Epidermal melanocyte (primary cell): ENCODE data around the gene FAM187B.
"Not testable (repeated sequence)": the region's sequence is repeated elsewhere in the genome, so short reads cannot be mapped to it uniquely, and the experiment has no call there.

Experiments used
- DNase-seq: peaks from one replicate; pipeline ENCODE4 v3.0.0; 2011; ENCODE audit warnings: low spot score; ENCODE audit not compliant: insufficient read length

Gene FAM187B

DNA sequence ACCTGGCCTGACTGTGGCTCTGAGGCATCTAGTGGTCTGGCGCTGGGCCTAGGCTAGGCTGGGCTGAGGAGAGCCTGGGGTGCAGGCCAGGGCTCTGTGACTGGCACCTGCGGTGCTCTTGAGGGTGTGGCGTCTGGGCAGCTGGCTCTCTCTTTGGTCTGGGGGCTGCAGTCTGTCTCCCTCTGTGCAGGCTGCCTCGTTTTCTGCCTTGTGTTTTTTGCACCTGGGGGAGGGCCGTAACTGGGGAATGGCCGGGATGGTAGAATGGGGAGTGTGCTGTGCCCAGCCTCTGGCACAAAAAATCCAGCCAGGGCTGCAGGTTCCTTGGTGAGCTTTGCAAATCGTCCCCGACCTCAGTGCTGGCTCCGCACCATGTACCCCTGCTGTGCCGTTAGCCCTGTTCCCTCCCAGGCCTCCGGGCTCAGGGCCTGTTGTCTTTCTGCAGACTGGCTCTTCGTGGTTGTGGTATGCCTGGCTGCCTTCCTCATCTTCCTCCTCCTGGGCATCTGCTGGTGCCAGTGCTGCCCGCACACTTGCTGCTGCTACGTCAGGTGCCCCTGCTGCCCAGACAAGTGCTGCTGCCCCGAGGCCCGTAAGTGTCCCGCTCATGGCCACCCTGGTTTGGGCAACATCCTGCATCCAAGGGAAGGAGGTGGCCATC lies 33.7 kb upstream of the FAM187B start:
- DNase-seq: no peak

DNA sequence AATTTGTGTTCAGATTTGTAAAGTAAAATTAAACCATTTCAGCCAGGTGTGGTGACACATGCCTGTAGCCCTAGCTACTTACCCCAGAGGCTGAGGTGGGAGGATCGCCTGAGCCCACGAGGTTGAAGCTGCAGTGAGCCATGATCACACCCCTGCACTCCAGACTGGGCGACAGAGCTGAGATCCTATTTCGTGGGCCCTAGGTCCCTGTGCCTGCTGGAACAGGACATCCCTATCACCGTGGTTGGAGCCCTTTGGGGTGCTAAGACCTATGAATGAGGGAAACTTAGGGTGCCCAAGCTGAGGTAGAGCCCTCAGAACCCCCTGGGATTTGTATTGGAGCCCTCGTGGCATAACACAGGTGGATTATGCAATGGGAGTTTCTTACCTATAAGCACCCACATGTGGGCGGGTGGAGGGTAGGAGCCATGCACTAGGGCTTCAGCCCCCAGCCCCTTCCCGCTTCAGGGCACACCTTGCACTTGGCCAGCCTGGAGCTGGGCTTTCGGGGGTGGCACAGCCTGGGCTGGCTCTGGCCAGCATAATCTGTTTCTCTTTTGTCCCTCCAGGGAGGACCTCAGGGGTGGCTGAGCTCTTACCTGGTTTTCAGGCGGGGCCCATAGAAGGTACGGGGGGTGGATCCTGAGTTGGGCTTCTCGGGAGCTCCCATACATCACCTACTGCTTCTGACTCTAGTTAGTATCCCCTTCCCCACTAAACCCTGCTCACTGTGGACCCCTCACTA lies 33.0 kb upstream of the FAM187B start:
- DNase-seq: no peak

DNA sequence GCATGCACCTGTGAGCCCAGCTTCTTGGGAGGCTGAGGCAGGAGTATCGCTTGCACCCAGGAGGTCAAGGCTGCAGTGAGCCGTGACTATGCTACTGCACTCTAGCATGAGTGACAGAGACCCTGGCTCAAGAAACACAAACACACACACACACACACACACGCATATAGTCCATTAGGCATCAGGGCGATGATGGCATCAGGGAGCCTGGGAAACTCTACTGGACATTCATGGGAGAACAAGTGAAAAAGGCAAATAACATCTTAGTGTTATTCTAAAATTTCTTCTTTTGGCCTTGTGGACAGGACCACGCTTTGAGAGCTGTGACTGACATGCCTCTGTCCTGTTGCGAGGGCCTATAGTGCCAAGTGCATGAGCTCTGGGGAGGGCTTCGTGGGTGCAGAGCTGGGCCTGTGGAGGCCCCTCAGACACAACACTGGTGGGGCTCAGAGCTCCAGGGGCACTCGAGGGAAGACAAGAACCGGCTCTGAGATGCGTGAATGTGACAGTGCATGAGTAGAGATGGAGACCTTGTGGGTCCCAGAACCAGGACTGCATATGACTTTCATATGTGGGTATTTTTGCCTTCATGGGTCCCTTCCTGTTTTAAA lies 32.3 kb upstream of the FAM187B start:
- DNase-seq: no peak

DNA sequence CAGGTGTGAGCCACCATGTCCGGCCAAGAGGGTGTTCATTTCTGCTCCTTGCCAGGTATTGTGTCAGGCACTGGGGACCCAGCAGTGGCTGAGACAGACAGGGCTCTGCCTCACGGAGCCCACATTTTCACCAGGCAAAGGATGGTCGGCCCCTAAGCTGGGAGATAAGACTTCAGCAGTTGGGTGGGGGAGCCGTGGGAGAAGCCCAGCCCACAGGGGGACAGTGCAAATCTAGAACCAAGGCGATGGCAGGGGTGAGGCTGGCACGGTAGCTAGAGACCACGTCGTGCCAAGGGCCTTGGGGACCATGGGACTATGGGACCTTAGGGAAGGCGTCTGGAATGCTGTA lies 28.5 kb upstream of the FAM187B start:
- DNase-seq: no peak

DNA sequence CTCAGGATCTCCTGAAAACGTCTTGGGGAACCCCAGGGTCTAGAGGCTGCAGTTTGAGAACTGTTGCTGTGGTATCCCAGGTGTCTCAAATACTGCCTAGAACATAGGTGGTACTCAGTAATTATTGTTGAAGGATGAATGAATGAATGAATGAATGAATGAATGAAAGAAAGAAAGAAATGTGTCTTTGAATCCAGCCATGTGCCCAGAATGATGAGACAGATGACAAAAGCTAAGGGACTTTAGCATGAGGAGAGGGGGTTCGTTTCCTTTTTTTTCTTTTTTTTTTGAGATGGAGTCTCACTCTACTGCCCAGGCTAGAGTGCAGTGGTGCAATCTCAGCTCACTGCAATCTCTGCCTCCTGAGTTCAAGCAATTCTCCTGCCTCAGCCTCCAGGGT lies 28.0 kb upstream of the FAM187B start:
- no peak for DNase-seq

DNA sequence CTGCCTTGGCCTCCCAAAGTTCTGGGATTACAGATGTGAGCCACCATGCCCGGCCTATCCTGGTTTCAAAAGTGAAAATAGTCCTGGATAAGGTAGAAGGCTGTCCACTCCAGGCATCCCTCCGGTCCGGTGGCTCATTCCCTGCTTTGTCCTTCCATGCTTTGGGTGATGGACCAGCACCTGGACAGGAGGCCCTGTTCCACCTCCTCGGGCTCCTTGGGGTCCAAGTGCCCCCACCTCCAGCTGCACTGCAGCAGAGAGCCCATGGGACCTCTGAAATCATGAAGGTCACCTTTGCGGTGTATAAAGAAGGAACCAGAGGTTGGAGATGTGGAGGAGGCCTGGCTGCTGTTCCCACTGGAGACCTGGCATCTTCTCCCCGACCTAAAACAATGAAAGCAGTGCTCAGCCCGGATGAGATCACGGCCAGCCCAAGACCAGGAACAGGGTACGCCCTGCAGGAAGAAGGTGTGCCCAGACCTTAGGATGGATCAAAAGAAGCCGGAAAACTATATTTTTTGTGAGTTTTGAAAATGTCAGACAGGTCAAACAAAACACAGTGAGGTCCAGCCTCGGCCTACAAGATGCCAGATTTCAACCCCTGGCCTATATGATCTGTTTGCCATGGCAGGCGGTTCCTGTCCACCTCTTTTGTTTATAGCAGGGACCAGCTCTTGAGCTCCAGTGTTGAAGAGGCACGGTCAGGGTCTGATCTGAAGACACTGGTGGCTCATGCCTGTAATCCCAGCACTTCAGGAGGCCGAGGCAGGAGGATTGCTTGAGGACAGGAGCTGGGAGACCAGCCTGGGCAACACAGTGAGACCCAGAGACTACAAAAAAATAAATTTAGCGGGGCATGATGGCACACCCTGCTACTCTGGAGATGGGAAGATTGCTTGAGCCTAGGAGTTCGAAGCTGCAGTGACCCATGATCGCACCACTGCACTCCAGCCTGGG lies 26.1 kb upstream of the FAM187B start:
- DNase-seq: no peak

DNA sequence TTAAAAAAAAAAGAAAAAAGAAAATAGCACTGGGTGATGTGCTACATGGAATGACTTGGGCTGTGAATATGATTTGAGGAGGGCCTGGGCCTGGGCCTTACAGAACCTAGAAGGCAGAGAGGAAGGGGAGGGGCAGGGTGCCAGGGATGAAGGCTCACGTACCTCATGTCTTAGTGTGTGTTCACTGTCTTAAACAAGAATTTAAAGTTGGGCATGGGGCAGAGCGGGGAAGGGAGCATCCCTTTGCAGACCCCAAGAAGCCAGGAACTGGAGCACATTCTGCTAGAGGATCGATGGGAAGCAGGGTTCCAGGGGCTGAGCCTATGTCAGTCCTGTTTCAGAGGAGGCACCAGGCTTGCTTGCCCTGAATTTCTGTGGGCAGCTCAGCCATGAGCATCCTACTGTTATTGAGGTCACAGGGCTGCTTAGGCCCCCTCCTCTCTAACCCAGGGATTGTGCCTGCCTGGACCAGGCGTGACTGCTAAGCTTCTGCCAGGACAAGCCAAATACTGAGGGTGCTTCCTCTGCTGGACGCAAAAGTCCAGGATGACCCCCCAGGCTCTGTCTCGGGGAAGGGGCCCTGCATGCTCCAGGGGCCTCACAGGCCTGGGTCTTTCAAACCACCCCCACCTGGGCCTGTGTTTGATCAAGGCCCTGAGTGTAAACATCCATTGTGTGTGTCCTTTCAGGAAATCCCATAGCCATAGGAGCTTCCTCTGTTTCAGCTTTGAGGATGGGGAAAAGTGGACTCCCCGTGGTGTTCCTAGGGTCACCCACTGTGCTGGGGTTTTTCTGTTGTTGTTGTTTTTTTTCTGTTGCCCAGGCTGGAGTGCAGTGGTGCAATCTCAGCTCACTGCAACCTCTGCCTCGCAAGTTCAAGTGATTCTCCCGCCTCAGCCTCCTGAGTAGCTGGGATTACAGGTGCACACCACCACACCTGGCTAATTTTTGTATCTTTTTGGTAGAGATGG lies 25.1 kb upstream of the FAM187B start:
- no peak for DNase-seq

DNA sequence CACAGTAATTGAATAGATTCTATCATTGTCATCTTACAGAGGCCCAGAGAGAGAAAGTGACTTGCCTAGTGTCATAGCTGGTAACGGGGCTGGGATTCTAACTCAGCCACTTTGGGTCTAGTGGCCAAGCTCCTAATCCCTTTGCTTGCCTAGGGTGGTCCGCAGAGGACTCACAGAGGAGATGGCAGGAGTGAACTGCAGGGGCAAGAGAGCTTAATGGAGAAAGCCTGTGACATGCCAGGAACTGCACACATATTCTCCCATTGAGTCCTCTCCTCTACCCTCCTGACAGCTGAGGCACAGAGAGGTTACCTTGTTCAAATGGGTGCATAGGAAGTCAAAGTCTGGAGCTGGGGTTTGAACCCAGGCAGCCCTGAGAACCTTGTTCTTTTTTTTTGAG lies 22.9 kb upstream of the FAM187B start:
- no peak for DNase-seq

DNA sequence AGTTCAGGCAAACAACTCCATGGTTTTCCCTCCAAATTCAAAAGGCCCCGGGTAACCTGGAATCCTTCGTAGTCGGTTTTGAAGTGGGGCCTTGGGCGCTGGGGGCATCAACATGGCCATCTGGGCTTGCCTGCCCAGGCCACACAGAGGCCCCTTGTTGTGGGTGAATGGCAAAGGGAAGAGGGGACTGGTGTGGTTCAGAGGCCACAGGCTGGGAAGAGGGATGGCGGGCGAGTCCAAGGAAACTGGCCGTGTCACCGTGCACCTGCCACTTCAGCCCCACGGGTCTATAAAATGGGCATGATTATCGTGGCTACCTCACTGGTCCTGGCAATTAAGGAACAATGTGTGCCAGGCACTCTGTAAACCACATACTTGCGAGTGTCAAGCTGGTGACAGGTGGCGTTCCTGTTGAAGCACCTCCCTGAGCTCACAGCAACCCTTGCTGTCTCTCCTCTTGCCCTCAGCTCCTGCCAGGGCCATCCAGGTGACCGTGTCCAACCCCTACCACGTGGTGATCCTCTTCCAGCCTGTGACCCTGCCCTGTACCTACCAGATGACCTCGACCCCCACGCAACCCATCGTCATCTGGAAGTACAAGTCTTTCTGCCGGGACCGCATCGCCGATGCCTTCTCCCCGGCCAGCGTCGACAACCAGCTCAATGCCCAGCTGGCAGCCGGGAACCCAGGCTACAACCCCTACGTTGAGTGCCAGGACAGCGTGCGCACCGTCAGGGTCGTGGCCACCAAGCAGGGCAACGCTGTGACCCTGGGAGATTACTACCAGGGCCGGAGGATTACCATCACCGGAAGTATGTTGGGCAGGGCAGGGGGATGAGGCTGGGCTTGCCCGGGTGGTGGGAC lies 21.5 kb upstream of the FAM187B start:
- no peak for DNase-seq

DNA sequence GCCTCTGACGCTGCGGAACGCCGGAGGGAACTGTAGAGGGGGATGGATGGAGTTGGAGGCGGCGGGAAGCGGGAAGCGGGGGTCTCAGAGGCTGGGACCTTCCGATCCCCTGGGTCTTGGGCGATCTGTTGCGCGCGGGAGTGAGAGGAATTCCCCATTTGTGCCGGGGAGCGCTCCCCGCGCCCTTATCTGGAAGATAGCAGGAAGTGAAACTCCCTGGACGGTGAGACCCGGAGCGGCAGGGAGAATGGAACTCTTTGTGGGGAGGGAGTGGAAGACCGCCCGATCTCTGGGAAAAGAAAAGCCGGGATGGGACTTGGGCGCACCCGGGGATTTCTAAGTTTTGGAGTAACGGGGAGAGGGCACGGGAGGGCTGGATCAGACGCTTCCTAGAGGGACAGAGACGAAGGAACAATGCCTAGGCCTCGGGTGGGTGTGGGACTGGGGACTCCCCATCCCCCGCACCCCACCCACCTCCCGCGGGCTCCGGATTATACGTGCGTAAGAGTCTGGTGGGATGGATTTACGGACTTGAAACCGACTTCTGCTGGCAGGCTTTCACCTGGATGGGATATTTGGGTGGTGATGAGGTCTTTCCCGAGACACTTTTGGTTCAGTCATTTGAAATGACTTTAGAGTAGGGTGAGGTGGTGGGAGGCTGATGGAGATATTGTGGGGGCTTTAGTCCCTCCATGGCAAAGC lies 20.8 kb upstream of the FAM187B start:
- DNase-seq: no peak

DNA sequence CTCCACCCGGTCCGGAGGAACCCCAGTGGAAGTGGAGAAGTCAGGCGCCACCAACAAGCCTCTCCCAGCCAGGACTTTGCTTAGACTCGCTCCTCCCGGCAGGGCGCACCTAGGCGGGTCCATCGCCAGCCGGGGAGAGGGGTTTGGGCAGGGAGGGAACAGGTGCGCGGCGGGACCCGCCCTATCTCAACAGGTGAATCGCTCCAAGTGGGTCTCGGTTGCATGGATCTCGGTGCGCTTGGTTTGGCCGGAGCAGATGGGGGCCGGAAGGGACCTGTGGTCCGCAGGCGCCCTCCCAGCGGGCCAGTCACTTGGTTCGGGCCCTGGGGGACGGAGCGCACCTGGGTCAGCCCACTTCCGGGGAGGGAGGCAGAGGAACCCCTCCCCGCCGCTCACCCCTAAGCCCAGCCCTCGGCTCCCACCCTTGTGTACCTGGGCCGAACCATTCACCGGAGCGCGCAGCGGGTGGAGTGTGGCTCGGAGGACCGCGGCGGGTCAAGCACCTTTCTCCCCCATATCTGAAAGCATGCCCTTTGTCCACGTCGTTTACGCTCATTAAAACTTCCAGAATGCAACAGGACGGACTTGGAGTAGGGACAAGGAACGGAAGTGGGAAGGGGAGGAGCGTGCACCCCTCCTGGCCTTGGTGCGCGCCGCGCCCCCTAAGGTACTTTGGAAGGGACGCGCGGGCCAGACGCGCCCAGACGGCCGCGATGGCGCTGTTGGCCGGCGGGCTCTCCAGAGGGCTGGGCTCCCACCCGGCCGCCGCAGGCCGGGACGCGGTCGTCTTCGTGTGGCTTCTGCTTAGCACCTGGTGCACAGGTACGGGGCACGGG lies 20.0 kb upstream of the FAM187B start, which contains the start of gene LSR:
LSR (plus strand) TSS at position 693 of the 836 bp plus-strand sequence; CDS start at position 714, 21 bp downstream.
- no peak for DNase-seq

DNA sequence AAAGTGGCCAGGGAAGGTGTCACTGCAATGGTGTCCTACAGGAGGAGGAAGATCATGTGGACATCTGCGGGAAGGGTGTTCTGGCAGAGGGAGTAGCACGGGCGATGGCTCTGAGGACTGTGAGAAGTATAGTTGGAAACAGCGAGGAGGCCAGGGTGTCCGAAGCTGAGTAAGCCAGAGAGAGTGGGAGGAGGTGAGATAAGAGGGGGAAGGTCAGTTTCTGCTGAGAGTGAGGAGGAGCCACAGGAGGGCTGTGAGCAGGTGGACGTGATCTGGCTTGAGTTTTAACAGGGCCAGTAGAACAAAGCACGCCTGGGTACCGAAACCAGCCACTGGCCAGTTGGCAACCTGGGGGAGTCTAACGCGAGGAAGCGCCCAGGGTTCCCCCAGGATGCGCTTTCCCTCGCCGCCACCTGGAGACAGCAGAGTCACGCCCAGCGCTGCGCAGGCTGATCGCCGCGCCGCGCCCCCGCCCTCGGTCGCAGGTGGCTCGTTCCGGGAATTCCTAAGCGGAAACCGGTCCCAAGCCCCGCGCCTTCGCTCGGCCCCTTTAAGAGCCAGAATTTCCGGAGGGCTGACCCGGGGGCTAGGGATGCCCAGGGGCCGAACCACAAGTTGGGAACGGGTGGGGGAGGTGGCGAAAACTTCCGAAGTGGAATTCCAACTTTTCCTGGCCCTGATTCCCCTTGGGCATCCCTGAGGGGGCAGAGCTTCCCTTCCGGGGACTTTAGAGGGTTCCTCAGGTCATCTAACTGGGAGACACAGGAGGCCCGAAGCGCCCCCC lies 19.2 kb upstream of the FAM187B start:
- DNase-seq: no peak

DNA sequence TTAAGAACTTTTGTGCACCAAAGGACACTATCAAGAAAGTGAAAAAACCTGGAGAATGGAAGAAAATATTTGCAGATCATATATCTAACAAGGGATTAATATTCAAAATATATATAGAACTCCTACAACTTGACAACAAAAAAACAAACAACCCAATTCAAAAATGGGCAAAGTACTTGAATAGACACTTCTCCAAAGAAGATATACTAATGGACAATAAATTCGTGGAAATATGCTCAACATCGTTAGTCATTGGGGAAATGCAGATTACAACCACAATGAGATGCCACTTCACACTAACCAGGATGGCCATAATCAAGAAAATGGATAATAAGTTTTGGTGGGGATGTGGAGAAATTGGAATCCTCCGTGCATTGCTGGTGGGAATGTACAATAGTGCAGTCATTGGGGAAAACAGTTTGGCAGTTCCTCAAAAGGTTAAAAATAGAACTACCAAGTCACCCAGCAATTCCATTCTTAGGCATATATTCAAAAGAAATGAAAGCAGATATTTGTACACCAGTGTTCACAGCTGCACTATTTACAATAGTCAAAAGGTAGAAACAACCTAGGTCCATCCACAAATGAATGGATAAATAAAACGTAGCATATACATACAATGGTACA lies 18.0 kb upstream of the FAM187B start:
- no peak for DNase-seq

DNA sequence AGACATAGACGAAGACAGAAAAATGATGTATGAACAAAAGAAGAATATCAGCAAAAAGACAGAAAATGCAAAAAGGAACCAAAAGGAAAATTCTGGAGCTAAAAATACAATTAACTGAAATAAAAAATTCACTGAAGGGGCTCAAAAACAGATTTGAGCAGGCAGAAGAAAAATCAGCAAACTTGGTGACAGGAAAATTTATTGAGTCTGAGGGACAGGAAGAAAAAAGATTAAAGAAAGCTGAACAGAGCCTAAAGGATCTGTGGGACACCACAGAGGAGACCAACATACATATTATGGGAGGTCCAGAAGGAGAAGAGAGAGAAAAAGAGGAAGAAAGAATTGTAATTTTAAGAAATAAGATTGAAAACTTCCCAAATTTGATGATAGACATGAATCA lies 12.9 kb upstream of the FAM187B start:
- DNase-seq: no peak

DNA sequence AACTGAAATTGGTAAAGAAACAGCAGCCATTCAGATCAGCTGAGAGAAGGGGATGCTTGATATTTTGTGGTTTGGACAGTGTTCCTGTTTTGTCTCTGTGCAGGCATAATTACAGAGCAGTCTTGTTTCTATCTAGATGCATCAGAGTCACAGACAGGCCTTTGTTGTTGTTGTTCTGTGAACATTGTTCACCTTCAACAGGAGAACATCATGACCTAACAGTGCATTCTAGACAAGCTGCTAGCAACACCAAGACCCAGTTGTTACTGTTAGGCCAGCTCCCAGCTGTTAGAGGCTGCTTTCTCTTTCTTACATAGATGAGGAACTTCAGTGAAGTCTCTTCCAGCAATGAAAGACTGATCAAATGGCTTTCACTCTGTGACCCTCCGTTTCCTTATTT lies 11.8 kb upstream of the FAM187B start:
- DNase-seq: no peak

DNA sequence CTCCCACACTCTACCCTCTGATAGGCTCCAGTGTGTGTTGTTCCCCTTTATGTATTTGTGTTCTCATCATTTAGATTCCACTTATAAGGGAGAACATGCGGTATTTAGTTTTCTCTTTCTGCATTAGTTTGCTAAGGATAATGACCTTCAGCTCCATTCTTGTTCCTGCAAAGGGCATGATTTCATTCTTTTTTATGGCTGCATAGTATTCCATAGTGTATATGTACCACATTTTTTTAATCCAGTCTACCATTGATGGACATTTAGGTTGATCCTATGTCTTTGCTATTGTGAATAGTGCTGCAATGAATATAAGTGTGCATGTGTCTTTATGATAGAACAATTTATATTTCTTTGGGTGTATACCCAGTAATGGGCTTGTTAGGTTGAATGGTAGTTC lies 11.1 kb upstream of the FAM187B start:
- not testable (repeated sequence) for DNase-seq
